ENCODE measurements around the gene XRN2. TPM values are rescaled to one million over a fixed set of nuclear protein-coding genes. Genes with fewer than 3 reads are reported as not detected.
"Not testable (repeated sequence)": the region's sequence is repeated elsewhere in the genome, so short reads cannot be mapped to it uniquely, and the experiment has no call there.

XRN2 gene
- total RNA-seq, 2 experiments from 2014 or later: 76.5 to 81.9 TPM

DNA sequence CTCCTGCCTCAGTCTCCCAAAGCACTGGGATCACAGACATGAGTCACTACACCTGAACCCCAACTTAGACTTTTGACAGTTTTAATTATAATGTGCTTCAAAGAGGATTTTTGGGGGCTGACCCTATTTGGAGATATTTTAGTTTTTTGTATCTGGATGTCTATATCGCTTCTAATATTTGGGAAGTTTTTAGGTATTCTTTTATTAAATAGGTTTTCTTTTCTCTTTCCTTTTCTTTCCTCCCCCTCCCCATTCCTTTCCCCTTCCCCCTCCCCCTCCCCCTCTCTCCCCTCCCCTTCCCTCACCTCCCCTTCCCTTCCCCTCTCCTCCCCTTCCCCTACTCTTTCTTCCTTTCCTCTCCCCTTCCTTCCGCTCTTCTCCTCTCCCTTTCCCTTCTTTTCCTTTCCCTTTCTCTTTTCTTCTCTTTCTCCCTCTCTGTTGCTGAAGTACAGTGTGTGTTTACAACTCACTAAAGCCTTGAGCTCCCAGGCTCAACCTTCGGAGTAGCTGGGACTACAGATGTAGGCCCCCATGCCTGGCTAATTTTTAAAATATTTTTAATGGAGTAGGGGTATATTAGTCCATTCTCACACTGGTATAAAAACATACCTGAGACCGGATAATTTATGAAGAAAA lies 118.6 kb downstream of the XRN2 start:
- H3K36me3 Mint-ChIP-seq (ENCODE audit: low read depth): peaks cover 8% of the 10 kb centered on the region
- peaks cover 12% of the 10 kb centered on the region for H3K27me3 Mint-ChIP-seq (ENCODE audit: low read depth)
- no peak overlapping the region for H3K4me3 Mint-ChIP-seq
- CTCF ChIA-PET: no interaction called here
- intact Hi-C loops (cut with micrococcal nuclease): no loop called here
- no peak for DNase-seq
- H3K27ac Mint-ChIP-seq: no peak overlapping the region
- H3K9me3 Mint-ChIP-seq: peaks cover 48% of the 10 kb centered on the region
- H3K4me1 Mint-ChIP-seq (ENCODE audit: low read depth): no peaks in the 10 kb centered on the region

DNA sequence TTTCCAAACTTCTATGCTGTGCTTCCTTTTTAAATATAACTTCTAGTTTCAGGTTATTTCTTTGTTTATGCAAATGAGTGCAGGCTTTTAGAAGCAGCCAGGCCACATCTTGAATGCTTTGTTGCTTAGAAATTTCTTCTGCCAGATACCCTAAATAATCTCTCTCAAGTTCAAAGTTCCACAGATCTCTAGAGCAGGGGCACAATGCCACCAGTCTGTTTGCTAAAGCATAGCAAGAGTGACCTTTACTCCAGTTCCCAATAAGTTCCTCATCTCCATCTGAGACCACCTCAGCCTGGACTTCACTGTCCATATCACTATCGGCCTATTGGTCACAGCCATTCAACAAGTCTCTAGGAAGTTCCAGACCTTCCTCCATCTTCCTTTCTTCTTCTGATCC lies 120.6 kb downstream of the XRN2 start:
- H3K4me3 Mint-ChIP-seq: not testable (repeated sequence)

DNA sequence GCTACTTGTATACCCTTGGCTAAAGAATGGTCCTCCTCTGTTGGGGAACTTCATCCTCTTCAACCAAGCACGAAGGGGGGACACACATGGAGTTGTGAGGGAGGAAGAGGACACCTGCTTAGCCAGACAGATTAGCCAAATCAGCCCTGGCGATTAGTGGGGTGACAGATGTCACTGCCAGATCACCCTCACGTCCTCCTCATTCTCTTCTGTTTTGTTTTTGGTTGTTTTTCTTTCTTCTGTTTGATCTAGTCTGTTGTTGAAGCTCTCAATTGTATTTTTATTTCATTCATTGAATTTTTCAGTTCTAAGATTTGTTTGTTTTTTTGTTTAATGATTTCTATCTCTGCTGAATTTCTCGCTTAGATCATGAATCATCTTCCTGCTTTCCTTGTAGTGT lies 121.7 kb downstream of the XRN2 start:
- Mint-ChIP-seq H3K4me1 (ENCODE audit: low read depth) (no peaks in the 10 kb centered on the region), H3K9me3 (peaks cover 37% of the 10 kb centered on the region), H3K27ac (no peak overlapping the region), H3K27me3 (ENCODE audit: low read depth) (peaks cover 7% of the 10 kb centered on the region), H3K4me3 (no peak overlapping the region), H3K36me3 (ENCODE audit: low read depth) (peaks cover 8% of the 10 kb centered on the region)
- intact Hi-C loops (cut with micrococcal nuclease): no loop called here
- CTCF ChIA-PET: no interaction called here
- DNase-seq: no peak

More for the DNA sequence above, 120.6 kb downstream of the XRN2 start:
- H3K4me1 Mint-ChIP-seq (ENCODE audit: low read depth); H3K27ac Mint-ChIP-seq; intact Hi-C loops (cut with micrococcal nuclease); CTCF ChIA-PET; DNase-seq; H3K27me3 Mint-ChIP-seq (ENCODE audit: low read depth); H3K36me3 Mint-ChIP-seq (ENCODE audit: low read depth): not testable (repeated sequence)
- peaks cover 40% of the 10 kb centered on the region for H3K9me3 Mint-ChIP-seq

DNA sequence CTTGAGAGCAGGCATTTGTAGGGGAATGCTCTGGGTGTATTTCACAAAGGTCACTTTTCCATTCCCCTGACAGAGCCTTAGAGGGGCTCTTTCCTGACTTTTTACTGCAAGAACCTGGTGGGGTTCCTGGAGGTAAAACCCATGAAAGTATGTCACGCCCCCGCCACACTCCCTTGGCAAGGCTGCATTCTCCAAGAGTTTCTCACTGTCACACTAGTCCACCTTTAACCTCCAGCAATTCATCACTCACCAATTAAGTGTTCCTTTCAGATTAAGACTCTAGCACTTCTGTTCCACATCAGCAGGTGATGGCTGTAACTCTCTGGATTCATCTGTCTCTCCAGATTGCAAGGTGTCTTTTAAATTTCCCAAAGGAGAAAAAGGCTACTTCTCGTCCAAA lies 126.9 kb downstream of the XRN2 start:
- CTCF ChIA-PET: no interaction called here

DNA sequence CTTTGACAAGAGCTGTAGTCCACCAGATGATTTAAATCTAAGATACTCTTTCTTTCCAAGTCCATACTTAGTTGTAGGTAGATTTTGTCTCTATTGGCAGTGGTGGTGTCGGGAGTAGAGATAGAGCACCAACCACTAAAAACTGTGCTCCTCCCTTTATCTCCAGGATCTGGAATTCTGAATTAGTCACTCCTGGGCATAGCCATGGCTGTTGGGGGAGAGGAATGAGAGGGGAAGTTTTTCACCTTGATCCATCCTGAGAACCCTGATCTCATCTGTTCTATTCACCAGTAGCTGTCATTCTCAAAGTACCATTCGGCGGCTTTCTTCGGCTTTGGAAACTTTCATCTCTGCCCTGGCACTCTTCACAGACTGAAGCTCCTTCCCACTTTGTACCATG lies 129.8 kb downstream of the XRN2 start:
- intact Hi-C loops (cut with micrococcal nuclease): no loop called here
- Mint-ChIP-seq H3K36me3 (ENCODE audit: low read depth) (no peaks in the 10 kb centered on the region), H3K9me3 (no peaks in the 10 kb centered on the region), H3K27ac (no peak overlapping the region), H3K4me1 (ENCODE audit: low read depth) (no peaks in the 10 kb centered on the region), H3K27me3 (ENCODE audit: low read depth) (peaks cover 11% of the 10 kb centered on the region), H3K4me3 (no peak overlapping the region)
- no peak for DNase-seq
- CTCF ChIA-PET: interaction anchor here (1.0 kb wide), 1 partner anchor 197 kb away, joined by 3 read pairs; no protein-coding TSS in a partner anchor

More for the DNA sequence above, 126.9 kb downstream of the XRN2 start:
- Mint-ChIP-seq H3K4me1 (ENCODE audit: low read depth) (no peaks in the 10 kb centered on the region), H3K27ac (no peak overlapping the region), H3K4me3 (no peak overlapping the region), H3K27me3 (ENCODE audit: low read depth) (peaks cover 9% of the 10 kb centered on the region), H3K36me3 (ENCODE audit: low read depth) (no peaks in the 10 kb centered on the region), H3K9me3 (peaks cover 14% of the 10 kb centered on the region)
- intact Hi-C loops (cut with micrococcal nuclease): no loop called here
- no peak for DNase-seq

DNA sequence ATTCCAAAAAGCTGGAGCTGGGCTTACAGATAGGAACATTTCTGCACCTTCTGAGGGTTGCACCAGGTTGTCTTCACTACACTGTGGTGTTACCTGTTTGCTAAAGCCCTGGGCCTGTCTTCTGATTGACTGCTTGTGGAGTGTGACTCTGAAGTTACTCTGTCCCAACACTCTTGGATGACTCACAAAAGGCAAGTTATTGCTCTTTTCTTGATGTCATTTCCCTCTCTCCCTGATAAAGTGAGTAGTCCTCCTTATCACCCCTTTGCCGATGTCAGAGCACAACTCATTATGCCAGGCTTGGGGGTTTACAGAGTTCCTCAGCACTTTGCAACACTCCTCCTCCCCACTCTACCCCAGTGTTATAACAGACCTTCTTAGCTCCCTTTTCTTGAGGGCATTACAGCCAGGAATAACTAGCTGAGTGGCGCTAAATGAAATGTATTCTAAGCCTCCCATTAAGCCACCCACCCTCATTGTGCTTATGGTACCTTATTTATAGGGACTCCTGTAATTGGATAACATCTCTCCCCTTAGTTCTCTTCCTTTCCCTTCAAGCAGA lies 130.3 kb downstream of the XRN2 start:
- H3K36me3 Mint-ChIP-seq (ENCODE audit: low read depth): no peaks in the 10 kb centered on the region
- H3K4me3 Mint-ChIP-seq: no peak overlapping the region
- peaks cover 11% of the 10 kb centered on the region for H3K27me3 Mint-ChIP-seq (ENCODE audit: low read depth)
- no peak overlapping the region for H3K27ac Mint-ChIP-seq
- no peaks in the 10 kb centered on the region for H3K9me3 Mint-ChIP-seq
- no peaks in the 10 kb centered on the region for H3K4me1 Mint-ChIP-seq (ENCODE audit: low read depth)
- intact Hi-C loops (cut with micrococcal nuclease): no loop called here
- CTCF ChIA-PET: no interaction called here
- no peak for DNase-seq

DNA sequence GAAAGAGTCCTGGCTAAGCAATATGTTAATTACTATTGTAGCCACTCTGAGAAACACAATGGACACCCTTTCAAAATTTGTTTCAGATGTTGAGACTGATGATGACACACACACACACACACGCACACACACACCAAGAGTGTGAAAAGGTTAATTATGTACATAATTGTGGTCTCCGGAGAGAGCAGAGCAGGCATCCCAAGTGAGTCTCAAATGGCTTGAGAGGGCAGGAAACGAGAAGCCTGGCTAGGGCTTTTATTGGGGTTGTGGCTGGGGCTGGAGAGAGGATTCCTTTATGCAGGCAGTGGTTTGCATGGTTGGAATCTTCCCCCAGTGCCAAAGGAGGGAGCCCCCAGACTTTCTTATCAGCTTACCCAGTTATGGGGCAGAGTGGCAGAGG lies 132.4 kb downstream of the XRN2 start:
- Mint-ChIP-seq H3K27me3 (ENCODE audit: low read depth) (peaks cover 8% of the 10 kb centered on the region), H3K27ac (no peak overlapping the region), H3K9me3 (no peaks in the 10 kb centered on the region), H3K36me3 (ENCODE audit: low read depth) (no peaks in the 10 kb centered on the region), H3K4me3 (no peak overlapping the region), H3K4me1 (ENCODE audit: low read depth) (no peaks in the 10 kb centered on the region)
- intact Hi-C loops (cut with micrococcal nuclease): no loop called here
- CTCF ChIA-PET: no interaction called here
- no peak for DNase-seq

DNA sequence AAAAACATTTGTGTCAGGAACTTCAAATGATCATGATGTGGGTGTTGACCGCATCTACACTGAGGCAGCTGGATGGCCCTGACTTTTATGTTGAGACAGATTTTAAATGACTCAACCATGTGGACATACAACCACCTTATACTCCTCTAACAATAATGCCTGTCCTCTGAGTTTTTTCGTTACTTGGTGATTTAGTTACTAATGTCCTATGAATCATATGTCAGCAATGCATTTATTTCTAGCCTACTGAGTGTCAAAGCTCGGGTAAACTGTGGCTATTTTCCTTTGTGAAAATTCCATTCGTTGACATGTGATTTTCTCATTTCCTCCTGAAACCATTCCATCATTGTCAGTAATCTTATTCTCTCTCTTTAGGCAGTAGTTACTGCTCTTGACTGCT lies 133.1 kb downstream of the XRN2 start:
- CTCF ChIA-PET: no interaction called here
- Mint-ChIP-seq H3K4me1 (ENCODE audit: low read depth) (no peaks in the 10 kb centered on the region), H3K36me3 (ENCODE audit: low read depth) (no peaks in the 10 kb centered on the region), H3K9me3 (no peaks in the 10 kb centered on the region), H3K27me3 (ENCODE audit: low read depth) (peaks cover 8% of the 10 kb centered on the region), H3K4me3 (no peak overlapping the region), H3K27ac (no peak overlapping the region)
- DNase-seq: no peak
- intact Hi-C loops (cut with micrococcal nuclease): no loop called here

DNA sequence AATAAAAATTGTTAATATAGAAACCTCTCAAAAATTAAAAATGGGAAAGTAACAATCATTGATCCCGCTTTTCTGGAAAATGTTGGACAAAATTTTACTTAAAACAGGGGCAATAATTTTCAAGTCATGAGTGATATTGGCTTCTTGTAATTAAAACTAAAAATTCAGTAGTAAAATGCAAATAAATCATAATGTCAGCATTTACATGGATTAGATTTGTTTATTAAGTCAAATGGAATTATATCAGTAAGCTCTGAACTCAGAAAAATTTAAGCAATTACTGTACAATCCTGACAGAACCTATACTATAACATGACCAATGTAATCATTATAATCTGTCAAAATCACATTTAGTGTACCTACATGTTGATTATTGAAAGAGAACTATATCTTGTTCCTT lies 134.1 kb downstream of the XRN2 start:
- H3K4me1 Mint-ChIP-seq (ENCODE audit: low read depth): no peaks in the 10 kb centered on the region
- no peaks in the 10 kb centered on the region for H3K36me3 Mint-ChIP-seq (ENCODE audit: low read depth)
- no peak overlapping the region for H3K4me3 Mint-ChIP-seq
- H3K27me3 Mint-ChIP-seq (ENCODE audit: low read depth): peaks cover 10% of the 10 kb centered on the region
- H3K27ac Mint-ChIP-seq: no peak overlapping the region
- intact Hi-C loops (cut with micrococcal nuclease): no loop called here
- CTCF ChIA-PET: no interaction called here
- no peaks in the 10 kb centered on the region for H3K9me3 Mint-ChIP-seq
- no peak for DNase-seq

DNA sequence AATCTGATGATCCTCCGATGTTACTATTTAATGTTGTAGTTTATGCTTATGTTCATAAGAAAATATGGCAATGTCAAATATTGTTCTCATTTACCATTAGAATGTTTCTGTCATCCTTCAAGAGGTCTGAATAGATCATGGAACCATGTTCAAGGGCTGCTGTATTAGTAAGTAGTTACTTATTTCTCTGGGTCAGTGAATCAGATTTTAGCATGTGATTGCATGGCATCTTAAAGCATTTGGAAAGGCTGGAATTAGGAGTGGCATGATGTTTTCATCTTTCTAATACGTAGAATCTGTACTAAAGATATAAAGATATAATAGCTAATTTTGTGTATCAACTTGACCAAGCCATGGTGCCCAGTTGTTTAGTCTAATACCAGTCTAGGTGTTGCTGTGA lies 134.7 kb downstream of the XRN2 start:
- Mint-ChIP-seq H3K36me3 (ENCODE audit: low read depth) (no peaks in the 10 kb centered on the region), H3K4me1 (ENCODE audit: low read depth) (no peaks in the 10 kb centered on the region), H3K4me3 (no peak overlapping the region), H3K9me3 (no peaks in the 10 kb centered on the region), H3K27me3 (ENCODE audit: low read depth) (peaks cover 10% of the 10 kb centered on the region), H3K27ac (no peak overlapping the region)
- DNase-seq: no peak
- CTCF ChIA-PET: no interaction called here
- intact Hi-C loops (cut with micrococcal nuclease): no loop called here

Other genes with a start within 250 kb of the XRN2 start
- not detected for gene LINC00237, start 197.0 kb upstream of the XRN2 start, total RNA-seq
- 10 to 100 TPM; 11.3 to 13.0 TPM for gene KIZ, start 177.2 kb upstream of the XRN2 start, total RNA-seq
- gene NKX2-4, start 94.2 kb downstream of the XRN2 start, total RNA-seq: not detected
- not detected for gene NKX2-2, start 210.7 kb downstream of the XRN2 start, total RNA-seq

Measured in activated naive CD4-positive, alpha-beta T cell treated with anti-CD3 and anti-CD28 coated beads for 36 hours (primary cell).